Mucosa of descending colon (tissue), 3 donors: ENCODE results near the gene WBP1. TPM values are rescaled to one million over a fixed set of nuclear protein-coding genes. Genes with fewer than 3 reads are reported as not detected.
"Not testable (repeated sequence)": the region's sequence is repeated elsewhere in the genome, so short reads cannot be mapped to it uniquely, and the experiment has no call there.

Experiments
- ATAC-seq: fragments of 200-7000 bp; cut with Tn5 transposase; one replicate; pipeline ENCODE4 v1.9.1; 2020; ENCODE audit warnings: mild to moderate bottlenecking, moderate library complexity
- DNase-seq, 3 donors: peaks; one replicate each; pipeline ENCODE4 v3.0.0-alpha.2; 2020
- H3K36me3 ChIP-seq: fragments of 200-600 bp; one replicate; pipeline ENCODE4 v1.8.0; 2021; ENCODE audit warnings: low read depth, mild to moderate bottlenecking
- H3K4me1 ChIP-seq: fragments of 200-600 bp; one replicate; pipeline ENCODE4 v1.8.0; 2021; ENCODE audit warnings: low read depth, mild to moderate bottlenecking
- H3K4me3 ChIP-seq: fragments of 200-600 bp; one replicate; pipeline ENCODE4 v1.8.0; 2021; ENCODE audit warnings: mild to moderate bottlenecking
- H3K9me3 ChIP-seq: fragments of 200-600 bp; one replicate; pipeline ENCODE4 v1.8.0; 2021; ENCODE audit warnings: mild to moderate bottlenecking
- CTCF ChIP-seq: fragments of 200-600 bp; IDR thresholded peaks from one replicate; pipeline ENCODE4 v1.8.0; 2022; ENCODE audit warnings: antibody characterized with exemption, mild to moderate bottlenecking
- intact Hi-C, 2 donors: fragments of 100-400 bp; cut with DNase I in 1 of 2; cut with micrococcal nuclease in 1 of 2; formaldehyde crosslinking; loops; one replicate each; pipeline versions ENCODE4 v1.11.0 to v1.11.1; 2022; cut with DNase I, micrococcal nuclease
- total RNA-seq, 3 donors: library from RNA; stranded (reverse); fragmentation: NEBNext Ultra II Directional in 2 of 3; extraction: Animal tissue kit (Norgen Biotek cat#: 25700) in 2 of 3; gene quantifications; one replicate each; pipeline versions ENCODE4 v1.2.1 to v1.2.4, GENCODE V29; 2021 to 2023
- donor health status: DM: no; HTN: no; CAD: no; lungs with moderate emphysema.
- donor health status: DM: no; HTN: no; CAD: no.
- donor health status: DM: no; HTN: yes; CAD: no.

WBP1 gene
- total RNA-seq, 3 donors from 2014 or later = 51.1 to 60.6 (median 56.1) TPM

GRCh38 chr2:74457129-74457548, 1.1 kb upstream of the WBP1 start:
- Histone ChIP-seq H3K36me3 (no peaks in the 10 kb centered on the region), H3K4me3 (peak overlapping the region; percentile 27), H3K9me3 (no peaks in the 10 kb centered on the region), H3K4me1 (peaks cover 32% of the 10 kb centered on the region)
- DNase-seq (peak in 1 of 3 donors; percentile 48), ATAC-seq (no peak)
- TF ChIP-seq CTCF = no peak
- intact Hi-C loops = no loop called here

- intact Hi-C loops = no loop called here
- no peaks in the 10 kb centered on the region for H3K36me3 ChIP-seq
- no peaks in the 10 kb centered on the region for H3K9me3 ChIP-seq
- H3K4me1 ChIP-seq = peaks cover 32% of the 10 kb centered on the region
- TF ChIP-seq CTCF = no peak
- ATAC-seq (peak; percentile 64), DNase-seq (peak; percentile 83 to 92 (median 89))
- peak overlapping the region; percentile 27 for H3K4me3 ChIP-seq
Observed at GRCh38 chr2:74457549-74458131, 598 bp upstream of the WBP1 start.

GRCh38 chr2:74458938-74459363, 713 bp downstream of the WBP1 start:
- intact Hi-C loops = no loop called here
- no peak for TF ChIP-seq CTCF
- Histone ChIP-seq H3K36me3 (no peaks in the 10 kb centered on the region), H3K4me1 (peaks cover 35% of the 10 kb centered on the region), H3K4me3 (no peak overlapping the region), H3K9me3 (no peaks in the 10 kb centered on the region)
- no peak for ATAC-seq
- no peak for DNase-seq

GRCh38 chr2:74459503-74460118, 1.4 kb downstream of the WBP1 start:
- H3K4me1 ChIP-seq = peaks cover 39% of the 10 kb centered on the region

GRCh38 chr2:74460187-74460586, 1.9 kb downstream of the WBP1 start:
- H3K36me3 ChIP-seq = not testable (repeated sequence)
- peaks cover 35% of the 10 kb centered on the region for H3K4me1 ChIP-seq

More at GRCh38 chr2:74459503-74460118, 1.4 kb downstream of the WBP1 start:
- intact Hi-C loops, H3K9me3 ChIP-seq, DNase-seq, ATAC-seq, H3K4me3 ChIP-seq, H3K36me3 ChIP-seq: not testable (repeated sequence)

GRCh38 chr2:74461187-74462053, 3.2 kb downstream of the WBP1 start:
- TF ChIP-seq CTCF = no peak
- intact Hi-C loops = no loop called here
- ATAC-seq (no peak), DNase-seq (no peak)
- Histone ChIP-seq H3K4me3 (no peak overlapping the region), H3K9me3 (no peaks in the 10 kb centered on the region), H3K36me3 (no peaks in the 10 kb centered on the region), H3K4me1 (peaks cover 29% of the 10 kb centered on the region)

More at GRCh38 chr2:74460187-74460586, 1.9 kb downstream of the WBP1 start:
- intact Hi-C loops, DNase-seq, ATAC-seq, H3K9me3 ChIP-seq, H3K4me3 ChIP-seq: not testable (repeated sequence)
